ENCODE measurements around the gene ZBTB16. TPM values are rescaled to one million over a fixed set of nuclear protein-coding genes. Genes with fewer than 3 reads are reported as not detected.

The ZBTB16 gene
- polyA plus RNA-seq, 1 donor (not counting 4 experiments of a cell fraction or from before 2014, with no cell fraction given) = 0.18 TPM

DNA sequence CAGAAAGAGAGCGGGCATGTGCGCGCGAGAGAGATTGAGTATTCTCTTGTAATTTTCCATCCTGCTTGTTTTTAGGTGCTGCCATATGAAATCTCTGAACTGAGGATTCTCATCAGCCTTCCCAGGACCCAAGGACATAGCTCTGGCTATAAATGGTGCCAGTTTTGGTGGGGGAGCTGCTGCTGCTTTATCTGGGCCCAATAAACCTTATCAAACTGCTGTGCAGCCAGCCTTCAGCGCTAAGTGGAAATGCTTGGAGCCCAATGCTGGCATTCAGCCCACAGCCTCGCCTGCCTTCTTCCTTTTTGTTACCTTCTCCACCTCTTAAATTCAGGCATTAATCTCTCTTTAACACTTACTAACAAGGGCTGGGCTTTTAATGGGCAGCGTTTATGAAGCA, 2.4 kb upstream of the ZBTB16 start:
- no peak for DNase-seq (ENCODE audit: low read depth, low spot score)

DNA sequence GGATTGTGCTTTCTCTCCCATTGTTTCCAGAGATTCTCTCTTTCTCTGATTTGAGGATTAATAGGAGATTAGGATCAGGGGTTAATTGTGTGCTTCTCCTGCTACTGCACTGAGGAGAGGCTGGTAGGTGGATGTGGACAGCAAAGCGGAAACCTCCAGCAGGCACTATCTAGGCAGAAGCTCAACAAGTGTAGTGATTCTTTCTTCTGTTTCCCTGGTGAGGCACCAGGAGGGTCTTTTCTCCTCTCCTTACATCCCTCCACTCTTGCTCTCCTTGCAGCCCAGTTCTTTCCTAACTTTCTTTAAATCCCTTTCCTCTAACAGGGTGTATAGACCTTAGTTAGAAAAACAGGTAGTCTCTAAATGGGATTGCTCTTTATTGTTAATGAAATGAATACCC, 1.9 kb upstream of the ZBTB16 start:
- Histone ChIP-seq H3K4me2 (ENCODE audit: control insufficient read depth, extremely low read depth, insufficient read depth, low read depth, low read length) (no peak overlapping the region), H3K36me3 (ENCODE audit: control insufficient read depth in 2 of 2, extremely low read depth in 1 of 2, insufficient read depth in 2 of 2, low read length in 2 of 2) (no peaks in the 10 kb centered on the region), H3K79me2 (ENCODE audit: control insufficient read depth, insufficient read depth, low read length) (no peaks in the 10 kb centered on the region), H3K9ac (ENCODE audit: control insufficient read depth, extremely low read depth, insufficient read depth, low read length) (no peak overlapping the region), H3K9me3 (ENCODE audit: control insufficient read depth, low read depth, low read length) (no peaks in the 10 kb centered on the region), H3K4me1 (ENCODE audit: control insufficient read depth, extremely low read depth, insufficient read depth, low read length) (peaks cover 6% of the 10 kb centered on the region), H3K27me3 (ENCODE audit: control insufficient read depth, extremely low read depth, insufficient read depth, low read length) (peaks cover 53% of the 10 kb centered on the region), H2AFZ (ENCODE audit: control insufficient read depth, low read length) (no peak overlapping the region), H3K9me1 (ENCODE audit: control insufficient read depth, extremely low read depth, insufficient read depth, low read length) (no peaks in the 10 kb centered on the region), H3K4me3 (ENCODE audit: control insufficient read depth in 2 of 3, extremely low read depth in 1 of 3, insufficient read depth in 2 of 3, low read depth in 1 of 3, low read length in 3 of 3) (no peak overlapping the region), H4K20me1 (ENCODE audit: control insufficient read depth, extremely low read depth, insufficient read depth, low read length) (no peaks in the 10 kb centered on the region), H3K27ac (ENCODE audit: control insufficient read depth, insufficient read depth, low read length) (no peak overlapping the region)
- dilution Hi-C loops (cut with MboI; ENCODE audit: extremely low pct_ligation_motif_present, low sequenced_read_pairs) = no loop called here
- no peak for DNase-seq (ENCODE audit: low read depth, low spot score)
- FAIRE-seq = no peak
- TF ChIP-seq, protein P1, sequence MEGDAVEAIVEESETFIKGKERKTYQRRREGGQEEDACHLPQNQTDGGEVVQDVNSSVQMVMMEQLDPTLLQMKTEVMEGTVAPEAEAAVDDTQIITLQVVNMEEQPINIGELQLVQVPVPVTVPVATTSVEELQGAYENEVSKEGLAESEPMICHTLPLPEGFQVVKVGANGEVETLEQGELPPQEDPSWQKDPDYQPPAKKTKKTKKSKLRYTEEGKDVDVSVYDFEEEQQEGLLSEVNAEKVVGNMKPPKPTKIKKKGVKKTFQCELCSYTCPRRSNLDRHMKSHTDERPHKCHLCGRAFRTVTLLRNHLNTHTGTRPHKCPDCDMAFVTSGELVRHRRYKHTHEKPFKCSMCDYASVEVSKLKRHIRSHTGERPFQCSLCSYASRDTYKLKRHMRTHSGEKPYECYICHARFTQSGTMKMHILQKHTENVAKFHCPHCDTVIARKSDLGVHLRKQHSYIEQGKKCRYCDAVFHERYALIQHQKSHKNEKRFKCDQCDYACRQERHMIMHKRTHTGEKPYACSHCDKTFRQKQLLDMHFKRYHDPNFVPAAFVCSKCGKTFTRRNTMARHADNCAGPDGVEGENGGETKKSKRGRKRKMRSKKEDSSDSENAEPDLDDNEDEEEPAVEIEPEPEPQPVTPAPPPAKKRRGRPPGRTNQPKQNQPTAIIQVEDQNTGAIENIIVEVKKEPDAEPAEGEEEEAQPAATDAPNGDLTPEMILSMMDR (optimal IDR thresholded peaks at IDR 0.05 in 1 of 3, IDR thresholded peaks at IDR 0.05 in 1 of 3, conservative IDR thresholded peaks at IDR 0.05 in 1 of 3; ENCODE audit: extremely low read depth in 1 of 3, insufficient read depth in 2 of 3, low read length in 3 of 3) = no peak
- TF ChIP-seq EZH2 (IDR thresholded peaks at IDR 0.05; ENCODE audit: low read length) = no peak

More for the DNA sequence above, 2.4 kb upstream of the ZBTB16 start:
- no peak for TF ChIP-seq EZH2 (IDR thresholded peaks at IDR 0.05; ENCODE audit: low read length)
- TF ChIP-seq, protein P1 (optimal IDR thresholded peaks at IDR 0.05 in 1 of 3, IDR thresholded peaks at IDR 0.05 in 1 of 3, conservative IDR thresholded peaks at IDR 0.05 in 1 of 3; ENCODE audit: extremely low read depth in 1 of 3, insufficient read depth in 2 of 3, low read length in 3 of 3) = no peak
- dilution Hi-C loops (cut with MboI; ENCODE audit: extremely low pct_ligation_motif_present, low sequenced_read_pairs) = no loop called here
- no peaks in the 10 kb centered on the region for H4K20me1 ChIP-seq (ENCODE audit: control insufficient read depth, extremely low read depth, insufficient read depth, low read length)
- peaks cover 48% of the 10 kb centered on the region for H3K27me3 ChIP-seq (ENCODE audit: control insufficient read depth, extremely low read depth, insufficient read depth, low read length)
- FAIRE-seq = no peak
- no peaks in the 10 kb centered on the region for H3K79me2 ChIP-seq (ENCODE audit: control insufficient read depth, insufficient read depth, low read length)
- H3K4me1 ChIP-seq (ENCODE audit: control insufficient read depth, extremely low read depth, insufficient read depth, low read length) = peaks cover 10% of the 10 kb centered on the region
- H3K27ac ChIP-seq (ENCODE audit: control insufficient read depth, insufficient read depth, low read length) = no peak overlapping the region
- no peak overlapping the region for H3K9ac ChIP-seq (ENCODE audit: control insufficient read depth, extremely low read depth, insufficient read depth, low read length)
- no peaks in the 10 kb centered on the region for H3K9me3 ChIP-seq (ENCODE audit: control insufficient read depth, low read depth, low read length)
- no peak overlapping the region for H3K4me3 ChIP-seq (ENCODE audit: control insufficient read depth in 2 of 3, extremely low read depth in 1 of 3, insufficient read depth in 2 of 3, low read depth in 1 of 3, low read length in 3 of 3)
- no peaks in the 10 kb centered on the region for H3K36me3 ChIP-seq (ENCODE audit: control insufficient read depth in 2 of 2, extremely low read depth in 1 of 2, insufficient read depth in 2 of 2, low read length in 2 of 2)
- no peak overlapping the region for H3K4me2 ChIP-seq (ENCODE audit: control insufficient read depth, extremely low read depth, insufficient read depth, low read depth, low read length)
- H2AFZ ChIP-seq (ENCODE audit: control insufficient read depth, low read length) = no peak overlapping the region
- no peaks in the 10 kb centered on the region for H3K9me1 ChIP-seq (ENCODE audit: control insufficient read depth, extremely low read depth, insufficient read depth, low read length)
